GM19240 (cell line): Measurements from ENCODE around the gene TMPRSS2.

Source experiments
- DNase-seq: peaks from one replicate; pipeline ENCODE4 v3.0.0; 2011; ENCODE audit warnings: low spot score; ENCODE audit not compliant: insufficient read length

TMPRSS2 gene

DNA sequence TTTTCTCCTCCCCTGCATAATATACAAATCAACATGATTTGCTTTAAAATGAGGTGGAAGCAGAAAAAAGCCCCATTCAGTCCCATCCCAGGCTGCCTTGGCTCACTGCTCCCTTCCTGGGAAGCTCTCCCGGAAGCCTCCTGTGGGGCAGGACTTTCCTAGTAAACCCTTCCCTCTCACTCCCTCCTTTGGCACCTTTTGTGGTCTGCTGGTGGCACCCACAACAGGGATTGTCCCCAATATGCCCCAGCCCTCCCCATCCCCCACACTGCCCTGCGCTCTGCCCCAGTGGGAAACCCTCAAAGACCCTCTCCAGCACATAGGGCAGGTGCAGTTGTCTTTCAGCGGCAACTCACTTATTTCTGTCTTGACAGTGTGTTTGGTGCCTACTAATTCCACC is 1.8 kb upstream of the TMPRSS2 start:
- DNase-seq = no peak

DNA sequence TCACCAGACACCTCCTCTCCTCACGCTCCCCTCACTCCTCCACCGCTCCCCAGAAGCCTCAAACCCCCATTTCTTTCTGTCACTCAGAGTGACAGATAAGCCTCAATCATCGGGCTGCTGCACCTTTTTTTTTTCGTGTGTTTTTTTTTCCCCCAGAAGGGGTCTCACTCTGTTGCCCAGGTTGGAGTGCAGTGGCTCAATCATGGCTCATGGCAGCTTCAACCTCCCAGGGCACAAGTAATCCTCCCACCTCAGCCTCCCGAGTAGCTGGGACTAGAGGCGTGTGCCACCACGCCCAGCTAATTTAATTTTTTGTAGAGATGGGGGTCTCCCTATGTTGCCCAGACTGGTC is 1.2 kb upstream of the TMPRSS2 start:
- no peak for DNase-seq

DNA sequence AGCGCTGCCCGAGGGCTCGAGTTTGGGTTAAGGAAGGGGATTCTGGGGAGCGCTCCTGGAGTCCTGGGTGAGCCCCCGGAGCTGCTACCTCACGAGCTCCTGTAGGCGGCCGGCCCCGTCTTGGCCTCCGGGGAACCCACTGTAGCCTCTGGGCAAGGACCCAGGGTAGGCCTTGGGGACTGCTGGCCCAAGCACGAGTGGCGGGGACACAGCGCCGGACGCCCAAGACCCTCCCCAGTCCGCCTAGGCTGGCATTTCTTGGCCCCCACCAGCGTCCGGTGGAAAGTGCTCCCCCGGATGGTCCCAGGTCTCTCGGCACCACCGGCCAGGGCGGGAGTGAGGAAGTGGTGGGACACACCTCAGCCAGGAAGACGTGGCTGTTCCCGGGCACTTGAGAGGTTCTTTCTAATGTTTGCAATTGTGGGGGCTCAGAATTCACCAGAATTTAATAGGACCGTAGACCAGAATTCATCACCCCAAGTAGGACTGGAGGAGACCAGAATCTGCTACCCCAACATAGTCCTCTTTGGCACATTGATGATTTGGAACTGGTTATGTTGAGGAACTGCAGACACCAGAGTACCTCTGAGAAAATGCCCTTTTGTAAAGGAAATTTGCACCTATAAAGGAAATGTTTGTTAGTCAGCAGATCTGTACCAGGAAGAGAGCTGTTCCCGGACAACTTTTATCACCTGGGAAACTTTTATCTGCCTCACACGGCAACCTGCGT is 622 bp upstream of the TMPRSS2 start:
- DNase-seq = no peak

DNA sequence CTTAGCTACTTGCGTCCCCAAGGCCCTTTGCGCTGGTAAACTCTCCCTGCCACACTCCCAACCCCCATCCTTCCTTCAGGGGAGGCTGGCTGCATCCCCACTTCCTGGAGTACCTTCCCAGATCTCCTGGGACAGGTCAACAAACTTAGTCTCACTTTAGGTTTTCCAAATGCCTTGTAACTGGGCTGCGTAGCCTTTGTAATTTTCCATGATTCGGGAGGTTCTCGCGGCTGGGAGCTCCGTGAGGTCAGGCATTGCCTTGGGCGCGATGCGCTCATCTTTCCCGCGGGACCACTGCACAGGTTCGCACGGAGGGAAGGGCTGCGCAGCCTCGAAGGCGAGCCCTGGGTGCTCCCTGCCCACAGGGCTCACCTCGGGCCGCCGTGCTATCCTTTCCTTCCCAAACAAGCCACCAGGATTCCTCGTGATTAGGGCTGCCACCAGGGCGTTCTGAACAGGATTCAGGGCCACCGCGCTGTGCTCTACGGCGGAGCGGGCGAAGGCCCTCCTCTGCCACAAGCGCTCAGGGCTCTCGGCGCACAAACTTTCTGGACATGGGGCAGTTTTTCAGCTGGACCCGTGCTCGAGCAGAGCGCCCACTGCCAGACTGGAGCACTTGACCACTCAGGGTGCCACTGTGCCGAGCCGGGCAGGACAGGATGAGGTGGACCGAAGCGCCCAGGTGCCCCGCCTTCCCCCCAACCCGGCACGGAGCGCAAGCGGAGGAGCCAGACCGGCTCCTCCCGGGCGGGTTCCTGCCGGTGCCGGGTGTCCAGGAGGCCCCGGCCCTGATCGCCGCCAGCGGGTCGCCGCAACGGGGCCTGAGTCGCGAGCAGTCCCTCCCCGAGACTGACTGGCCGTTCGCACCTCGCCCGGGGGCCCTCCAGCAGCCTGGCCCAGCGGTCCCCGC is 1.1 kb downstream of the TMPRSS2 start:
- DNase-seq = no peak

DNA sequence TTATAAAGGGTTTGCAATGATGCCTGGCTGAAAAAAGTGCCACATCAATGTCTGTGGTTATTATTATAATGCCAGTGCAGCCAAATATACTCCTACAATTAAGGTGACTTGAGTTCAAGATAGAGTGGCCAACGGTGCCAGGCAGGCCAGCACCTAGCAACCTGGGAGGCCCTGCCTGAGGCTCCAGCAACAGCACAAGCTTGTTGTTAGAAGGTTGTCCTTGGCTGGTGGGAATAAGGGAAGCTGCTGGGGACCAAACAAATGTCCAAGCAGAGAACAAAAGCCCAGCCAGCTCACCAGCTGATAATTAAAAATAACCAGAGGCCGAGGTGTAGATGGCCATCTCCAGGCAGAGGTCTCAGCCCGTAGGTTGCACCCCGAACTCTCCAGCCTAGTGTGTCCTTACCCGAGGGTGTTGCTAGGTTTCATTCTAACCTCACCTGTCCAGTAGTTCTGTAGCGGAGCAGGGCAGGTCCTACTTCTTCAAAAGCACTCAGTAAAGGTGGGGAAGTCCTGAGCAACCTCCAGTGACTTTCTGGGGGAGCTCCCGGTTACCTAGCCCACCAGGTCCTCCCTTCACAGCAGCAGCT is 1.9 kb downstream of the TMPRSS2 start:
- DNase-seq = no peak

DNA sequence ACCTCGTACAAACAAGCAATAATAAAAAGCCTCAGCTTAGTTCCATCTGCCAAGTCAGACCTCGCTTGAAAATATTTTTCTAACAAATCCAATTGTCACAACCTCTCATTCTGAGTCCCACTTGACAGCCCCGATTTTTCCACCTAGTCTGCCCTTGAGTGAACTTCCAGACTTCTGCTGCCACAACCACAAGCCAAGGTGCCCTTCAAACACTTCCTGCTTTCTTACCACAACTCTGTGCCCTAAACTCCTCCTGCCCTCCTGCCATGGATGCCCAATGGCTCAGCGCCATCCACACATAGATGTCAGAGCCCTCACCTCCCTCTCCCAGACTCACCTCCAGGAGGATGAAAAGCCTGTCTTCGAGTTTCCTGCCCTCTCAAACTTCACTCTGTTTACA is 3.9 kb downstream of the TMPRSS2 start:
- no peak for DNase-seq

DNA sequence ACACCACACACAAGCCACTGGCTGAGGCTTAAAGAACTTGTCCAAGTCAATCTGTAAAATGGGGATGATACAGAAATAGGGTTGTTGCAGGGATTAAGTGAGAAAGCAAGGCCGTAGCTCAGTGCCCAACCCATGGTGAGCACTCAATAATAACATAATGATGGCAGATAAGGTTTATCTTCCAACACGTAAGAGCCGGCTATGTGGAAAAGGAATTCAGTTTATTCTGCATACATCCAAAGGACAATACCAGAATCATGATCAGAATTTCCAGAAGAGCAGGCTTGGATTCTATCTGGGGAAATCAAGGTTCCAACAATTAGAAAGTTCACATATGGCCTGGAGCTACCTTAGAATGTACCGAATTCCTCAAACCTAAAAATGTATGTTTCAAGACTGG is 4.6 kb downstream of the TMPRSS2 start:
- DNase-seq = no peak

DNA sequence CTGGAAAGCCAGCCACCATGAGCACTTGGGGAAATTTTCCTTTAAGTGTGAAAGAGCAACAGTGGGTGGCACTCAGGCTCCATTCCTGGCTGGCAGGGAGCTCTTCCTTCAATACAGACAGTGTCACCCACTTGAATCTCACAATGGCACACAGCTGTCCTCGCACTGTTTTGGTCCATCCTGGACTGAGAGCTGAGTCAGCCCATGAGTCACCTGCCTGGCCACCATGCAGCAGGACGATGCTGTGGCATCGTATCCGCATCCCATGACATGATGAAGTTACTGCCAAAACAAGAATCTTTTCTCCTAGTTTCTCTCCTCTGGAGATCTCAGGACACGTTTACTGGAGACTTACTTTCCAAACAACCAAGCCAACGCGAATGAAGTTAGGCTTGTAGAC is 6.0 kb downstream of the TMPRSS2 start:
- no peak for DNase-seq

DNA sequence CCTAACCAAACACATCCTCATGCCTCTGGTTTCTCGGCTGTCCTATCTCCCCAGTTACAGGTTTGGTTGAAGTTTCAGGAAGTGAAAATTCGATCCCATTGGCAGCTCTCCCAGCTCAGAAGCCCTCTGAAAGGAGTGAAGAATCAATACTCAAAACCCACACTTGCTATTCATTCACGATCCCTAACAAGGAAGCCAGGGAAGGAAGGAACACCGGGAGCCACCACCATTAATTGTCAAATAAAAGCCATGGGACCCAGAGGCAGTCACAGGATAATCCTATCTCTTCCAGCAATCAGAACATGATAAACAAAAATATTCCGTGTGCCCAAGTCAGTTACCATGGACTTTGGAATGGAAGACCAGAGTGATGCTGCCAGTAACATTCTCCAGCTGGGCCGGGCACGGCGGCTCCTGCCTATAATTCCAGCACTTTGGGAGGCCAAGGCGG is 7.0 kb downstream of the TMPRSS2 start:
- no peak for DNase-seq

DNA sequence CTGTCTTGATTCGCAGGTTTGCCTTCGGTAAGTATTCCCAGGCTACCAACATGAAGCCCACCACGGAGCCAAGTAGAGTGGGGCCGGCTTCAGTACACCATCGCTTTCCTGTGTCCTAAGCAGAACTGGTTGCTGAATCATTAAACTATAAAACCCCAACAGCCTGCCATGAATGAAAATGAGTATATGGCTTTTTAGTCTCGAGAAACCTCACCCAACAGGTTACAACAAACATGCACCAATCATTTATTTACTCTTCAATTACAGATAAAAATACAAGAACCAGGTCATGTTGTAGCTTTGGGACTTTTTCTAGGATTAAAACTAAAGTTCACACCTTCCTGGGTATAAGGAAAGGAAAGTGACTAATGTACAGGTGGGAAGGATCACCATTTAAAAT is 7.6 kb downstream of the TMPRSS2 start:
- no peak for DNase-seq

DNA sequence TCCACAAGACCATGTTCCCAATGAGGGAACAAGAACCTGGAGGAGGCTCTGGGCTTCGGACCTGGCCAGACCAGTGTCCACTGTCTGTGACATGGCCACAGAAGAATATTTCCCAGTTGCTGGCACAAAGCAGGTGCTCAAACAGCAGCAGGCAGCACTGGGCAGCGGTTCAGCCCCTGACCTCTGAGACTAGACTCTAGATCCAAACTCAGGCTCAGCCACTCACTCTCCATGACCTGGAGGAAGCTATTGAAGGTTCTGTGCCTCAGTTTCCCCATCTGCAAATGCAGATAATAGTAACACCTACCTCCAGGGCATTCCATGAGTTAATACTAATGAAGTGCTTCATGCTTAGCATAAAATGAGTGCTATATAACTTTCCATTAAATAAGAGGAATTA is 8.0 kb downstream of the TMPRSS2 start:
- no peak for DNase-seq

DNA sequence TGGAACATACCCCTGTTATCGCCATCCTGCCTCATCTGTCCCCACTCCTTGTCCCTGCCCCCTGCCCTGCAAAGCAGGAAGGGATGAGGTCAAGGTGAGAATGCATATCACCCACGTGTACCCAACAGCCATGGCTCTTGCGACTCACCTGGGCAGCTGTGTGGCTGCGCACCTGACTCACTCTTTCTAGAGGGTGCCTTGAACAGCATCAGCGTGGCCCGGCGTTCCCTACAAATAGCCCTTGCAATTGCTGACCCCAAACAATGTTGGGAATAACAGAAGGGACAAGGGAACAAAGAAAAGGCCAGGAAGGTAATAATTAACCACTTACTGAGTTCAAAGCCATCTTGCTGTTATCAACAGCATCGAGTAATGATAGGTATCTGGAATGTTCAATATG is 10.2 kb downstream of the TMPRSS2 start:
- DNase-seq = no peak

DNA sequence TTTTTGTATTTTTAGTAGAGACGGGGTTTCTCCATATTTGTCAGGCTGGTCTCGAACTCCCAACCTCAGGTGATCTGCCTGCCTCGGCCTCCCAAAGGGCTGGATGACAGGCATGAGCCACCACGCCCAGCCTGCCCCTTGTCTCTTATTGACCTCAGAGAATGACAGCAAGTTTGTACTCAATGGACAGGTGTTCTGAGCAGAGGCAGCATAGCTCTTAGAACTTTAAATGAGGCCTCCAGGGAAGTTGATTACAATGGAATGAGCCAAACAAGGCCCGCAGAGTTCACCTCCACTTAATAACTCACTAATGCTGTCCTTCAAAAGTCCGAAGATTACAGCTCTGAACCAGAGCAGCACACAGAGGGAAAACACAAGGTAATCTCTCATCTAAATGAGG is 10.9 kb downstream of the TMPRSS2 start:
- no peak for DNase-seq

DNA sequence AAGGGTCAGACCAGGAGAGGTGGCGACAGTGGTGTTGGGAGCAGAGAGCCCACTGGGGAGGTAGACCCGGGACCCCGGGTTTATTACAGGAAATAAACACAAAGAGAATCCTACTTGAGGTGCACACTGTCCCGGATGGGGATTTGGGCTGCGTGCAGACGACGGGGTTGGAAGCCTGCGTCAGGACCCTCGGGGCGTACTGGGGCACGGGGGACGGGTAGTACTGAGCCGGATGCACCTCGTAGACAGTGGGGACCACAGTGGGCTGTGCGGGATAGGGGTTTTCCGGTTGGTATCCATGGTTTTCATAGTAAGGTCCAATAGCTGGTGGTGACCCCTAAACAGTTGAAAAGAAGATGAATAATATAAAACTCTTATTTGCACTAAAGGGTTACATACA is 13.7 kb downstream of the TMPRSS2 start:
- DNase-seq = no peak

DNA sequence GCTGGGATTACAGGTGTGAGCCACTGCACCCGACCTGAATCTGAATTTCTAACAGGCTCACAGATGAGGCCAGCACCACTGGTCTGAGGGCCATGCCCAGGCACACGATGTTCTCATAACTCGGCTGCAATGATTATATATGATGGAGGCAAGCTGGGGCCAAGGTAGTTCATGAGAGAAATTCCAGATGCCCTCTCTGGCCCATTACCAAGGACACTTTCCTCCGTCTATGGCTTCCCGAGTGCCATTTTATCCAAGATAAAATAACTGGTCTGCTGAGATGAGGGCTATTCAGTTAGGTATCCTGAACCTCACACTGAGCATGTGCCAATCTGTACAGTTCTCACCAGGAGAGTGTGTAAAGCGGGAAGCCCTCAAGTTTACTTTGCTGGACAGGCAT is 16.5 kb downstream of the TMPRSS2 start:
- DNase-seq = no peak

DNA sequence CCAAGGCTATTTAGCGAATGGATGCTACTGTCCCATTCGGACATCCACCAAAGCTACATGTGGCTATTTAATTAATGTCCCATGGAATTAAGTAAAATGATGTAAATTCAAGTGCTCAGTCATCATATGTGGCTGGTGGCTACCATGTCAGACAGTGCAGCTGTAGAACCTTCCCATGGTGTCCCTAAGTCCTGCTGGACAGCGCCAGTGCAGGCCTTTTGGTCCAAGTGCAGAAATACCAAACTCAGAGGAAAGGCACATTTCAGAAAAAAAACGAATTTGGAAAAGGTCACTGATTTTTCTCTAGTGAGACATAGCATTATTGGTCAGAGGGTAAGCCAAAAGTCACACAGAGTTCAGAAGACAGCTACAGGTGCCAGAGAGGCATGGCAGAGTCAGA is 17.6 kb downstream of the TMPRSS2 start:
- no peak for DNase-seq

DNA sequence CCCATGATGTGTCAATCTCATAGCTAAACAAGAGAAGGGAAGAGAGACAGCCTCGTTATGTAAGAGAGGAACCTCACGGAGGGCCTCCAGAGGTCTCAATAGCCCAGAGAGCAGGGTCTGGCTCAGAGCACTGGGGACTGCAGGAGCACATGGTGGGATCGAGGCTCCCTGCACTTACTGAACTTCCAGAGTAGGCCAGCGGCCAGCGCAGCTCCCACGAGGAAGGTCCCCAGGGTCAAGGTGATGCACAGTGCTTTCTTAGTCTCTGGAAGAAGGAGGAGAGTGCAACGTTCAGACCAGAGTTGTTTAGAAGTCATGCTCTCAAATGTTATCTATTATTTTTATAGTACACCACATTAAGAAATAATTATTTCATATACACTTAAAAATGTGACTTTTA is 18.6 kb downstream of the TMPRSS2 start:
- DNase-seq = no peak

DNA sequence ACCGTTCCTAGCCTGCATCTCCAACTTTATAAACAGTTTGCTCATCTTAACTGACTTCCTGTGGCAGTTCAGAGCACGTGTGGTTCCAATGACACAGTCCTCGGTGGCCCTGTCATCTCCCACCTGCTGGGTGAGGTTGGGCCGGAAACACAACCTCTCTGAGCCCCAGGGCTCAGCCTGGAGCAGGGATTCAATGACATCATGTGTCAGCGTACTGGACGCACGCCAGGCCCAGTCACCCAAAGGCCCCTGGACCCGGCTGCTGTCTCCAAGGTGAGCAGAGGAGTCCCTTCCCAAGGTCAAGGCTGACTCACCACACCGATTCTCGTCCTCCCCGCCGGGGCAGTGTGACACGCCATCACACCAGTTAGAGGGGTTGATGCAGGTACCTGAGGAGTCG is 19.9 kb downstream of the TMPRSS2 start:
- no peak for DNase-seq

DNA sequence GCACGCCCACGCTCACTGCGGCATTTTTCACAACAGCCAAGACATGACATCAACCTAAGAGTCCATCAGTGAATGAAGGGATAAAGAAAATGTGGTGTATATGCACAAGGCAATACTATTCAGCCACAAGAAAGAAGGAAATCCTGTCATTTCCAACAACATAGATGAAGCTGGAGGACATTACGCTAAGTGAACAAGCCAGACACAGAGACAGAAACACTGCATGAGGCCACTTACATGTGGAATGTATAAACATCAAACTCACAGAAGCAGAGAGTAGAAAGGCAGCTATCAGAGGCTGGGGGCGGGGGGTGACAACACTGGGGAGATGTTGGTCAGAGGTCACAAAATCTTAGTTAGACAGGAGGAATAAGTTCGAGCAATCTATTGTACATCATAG is 20.9 kb downstream of the TMPRSS2 start:
- DNase-seq = no peak

DNA sequence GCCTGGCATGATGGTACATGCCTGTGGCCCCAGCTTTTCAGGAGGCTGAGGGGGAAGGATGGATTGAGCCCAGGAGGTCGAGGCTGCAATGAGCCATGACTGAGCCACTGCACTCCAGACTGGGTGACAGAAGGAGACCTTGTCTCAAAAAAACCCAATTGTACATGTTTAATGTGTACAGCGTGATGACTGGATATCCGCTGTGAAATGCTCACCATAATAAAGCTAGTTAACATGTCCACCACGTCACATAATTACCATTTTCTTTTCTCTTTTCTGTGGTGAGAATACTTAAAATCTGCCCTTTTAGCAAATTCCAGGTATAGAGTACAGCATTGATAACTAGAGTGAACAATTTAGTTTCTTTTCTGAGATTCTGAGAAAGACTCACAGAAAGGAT is 24.0 kb downstream of the TMPRSS2 start:
- no peak for DNase-seq

DNA sequence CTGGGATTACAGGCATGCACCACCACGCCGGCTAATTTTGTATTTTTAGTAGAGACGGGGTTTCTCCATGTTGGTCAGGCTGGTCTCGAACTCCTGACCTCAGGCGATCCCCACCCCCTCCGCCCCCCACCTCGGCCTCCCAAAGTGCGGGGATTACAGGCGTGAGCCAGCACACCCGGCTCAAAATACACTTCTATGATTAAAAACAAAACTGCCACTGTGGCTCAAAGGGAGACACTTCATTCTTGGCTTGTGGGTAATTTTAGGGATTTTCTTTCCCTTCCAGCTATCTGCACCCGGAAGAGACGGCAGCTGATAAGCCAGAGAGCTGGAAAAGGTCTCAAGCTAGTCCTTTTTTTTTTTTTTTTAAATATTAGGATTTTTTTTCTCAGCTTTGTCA is 24.5 kb downstream of the TMPRSS2 start:
- no peak for DNase-seq

DNA sequence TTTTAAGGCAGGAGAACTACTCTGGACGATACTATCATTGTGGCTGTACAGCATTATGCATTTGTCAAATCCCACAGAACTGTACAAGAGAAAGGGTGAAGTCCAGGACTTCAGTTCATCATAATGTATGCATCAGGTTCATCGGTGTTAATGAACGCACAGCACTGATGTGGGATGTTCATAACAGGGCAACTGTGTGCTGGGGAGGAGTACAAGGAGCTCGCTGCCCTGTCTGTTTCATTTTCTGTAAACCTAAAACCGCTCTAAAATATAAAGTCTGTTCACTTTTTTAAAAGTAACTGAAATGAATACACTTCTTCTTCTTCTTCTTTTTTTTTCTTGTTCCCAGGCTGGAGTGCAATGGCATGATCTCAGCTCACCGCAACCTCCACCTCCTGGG is 25.0 kb downstream of the TMPRSS2 start:
- DNase-seq = no peak

DNA sequence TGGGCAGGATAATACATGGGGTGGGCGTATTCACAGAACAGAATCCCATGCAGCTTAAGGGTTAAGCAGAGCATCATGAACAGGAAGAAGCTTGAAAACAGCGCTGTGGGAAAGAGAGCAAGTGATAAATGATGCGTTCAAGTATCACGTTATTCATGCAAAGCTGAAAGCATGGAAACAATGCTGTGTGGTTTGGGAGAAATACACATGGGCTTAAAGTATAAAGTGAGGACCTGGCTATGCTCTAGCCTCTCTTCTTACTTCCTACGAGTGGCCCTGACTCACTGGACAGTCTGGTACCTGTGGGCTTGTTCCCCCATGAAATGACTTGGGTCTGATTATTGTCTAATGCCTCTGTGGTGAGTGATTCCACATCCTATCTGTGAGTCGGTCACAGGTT is 25.7 kb downstream of the TMPRSS2 start:
- DNase-seq = no peak
